Neutrophil (primary cell): ENCODE results near the gene ETV5.
A peak's percentile ranks its signal among the peaks of the same experiment; 100 is the strongest.

ENCODE experiments used
- H3K27ac ChIP-seq: fragments of 200-600 bp; sonication (generic); 2 replicates; pipeline ENCODE4 v1.5.1; 2016; ENCODE audit warnings: mild to moderate bottlenecking, moderate library complexity
- H3K27me3 ChIP-seq: fragments of 200-600 bp; sonication (generic); 2 replicates; pipeline ENCODE4 v1.6.0; 2016; ENCODE audit warnings: mild to moderate bottlenecking
- H3K36me3 ChIP-seq: fragments of 200-600 bp; sonication (generic); 2 replicates; pipeline ENCODE4 v1.5.1; 2017
- H3K4me1 ChIP-seq, 2 experiments: fragments of 200-600 bp in 1 of 2; sonication (generic) in 1 of 2; 1 replicate in 1 of 2; 2 replicates in 1 of 2; pipeline versions ENCODE4 v1.5.1 to v1.6.1; 2013 to 2016; ENCODE audit warnings: low read depth in 1 of 2, low read length in 1 of 2, mild to moderate bottlenecking in 1 of 2, moderate library complexity in 1 of 2; ENCODE audit not compliant: control insufficient read depth in 1 of 2, insufficient read depth in 1 of 2
- H3K4me3 ChIP-seq, 2 experiments: fragments of 200-600 bp in 1 of 2; sonication (generic) in 1 of 2; 1 replicate in 1 of 2; 2 replicates in 1 of 2; pipeline ENCODE4 v1.5.1; 2013 to 2016; ENCODE audit warnings: low read depth in 1 of 2, low read length in 1 of 2, mild to moderate bottlenecking in 1 of 2, moderate library complexity in 1 of 2
- H3K9me3 ChIP-seq: fragments of 200-600 bp; sonication (generic); 2 replicates; pipeline ENCODE4 v1.5.1; 2016
- TF ChIP-seq, protein P1 (sequence below): fragments of 200-600 bp; sonication (generic); IDR thresholded peaks from 2 replicates; pipeline ENCODE4 v1.5.1; 2016; ENCODE audit warnings: antibody characterized with exemption

The ETV5 gene

DNA sequence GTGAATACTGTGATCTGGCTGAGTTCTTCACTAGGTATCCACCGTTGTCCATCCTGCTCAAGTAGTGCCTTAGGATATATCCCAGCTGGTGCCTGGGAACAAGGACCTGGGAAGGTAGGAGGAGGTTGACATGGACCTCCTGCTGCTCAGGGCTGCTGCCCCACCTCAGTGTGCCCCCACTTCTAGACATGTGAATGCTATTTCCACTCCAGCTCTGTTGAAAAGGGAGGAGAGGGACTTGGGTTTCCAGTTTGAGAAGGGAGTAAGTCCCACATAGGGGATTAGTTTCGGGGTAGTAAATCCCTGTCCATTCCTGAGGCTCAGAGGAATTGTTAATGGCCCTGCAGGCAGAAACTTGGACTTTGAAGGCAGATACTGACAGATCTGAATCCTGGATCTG, 32.9 kb upstream of the ETV5 start:
- no peaks in the 10 kb centered on the region for H3K9me3 ChIP-seq
- TF ChIP-seq, protein P1, sequence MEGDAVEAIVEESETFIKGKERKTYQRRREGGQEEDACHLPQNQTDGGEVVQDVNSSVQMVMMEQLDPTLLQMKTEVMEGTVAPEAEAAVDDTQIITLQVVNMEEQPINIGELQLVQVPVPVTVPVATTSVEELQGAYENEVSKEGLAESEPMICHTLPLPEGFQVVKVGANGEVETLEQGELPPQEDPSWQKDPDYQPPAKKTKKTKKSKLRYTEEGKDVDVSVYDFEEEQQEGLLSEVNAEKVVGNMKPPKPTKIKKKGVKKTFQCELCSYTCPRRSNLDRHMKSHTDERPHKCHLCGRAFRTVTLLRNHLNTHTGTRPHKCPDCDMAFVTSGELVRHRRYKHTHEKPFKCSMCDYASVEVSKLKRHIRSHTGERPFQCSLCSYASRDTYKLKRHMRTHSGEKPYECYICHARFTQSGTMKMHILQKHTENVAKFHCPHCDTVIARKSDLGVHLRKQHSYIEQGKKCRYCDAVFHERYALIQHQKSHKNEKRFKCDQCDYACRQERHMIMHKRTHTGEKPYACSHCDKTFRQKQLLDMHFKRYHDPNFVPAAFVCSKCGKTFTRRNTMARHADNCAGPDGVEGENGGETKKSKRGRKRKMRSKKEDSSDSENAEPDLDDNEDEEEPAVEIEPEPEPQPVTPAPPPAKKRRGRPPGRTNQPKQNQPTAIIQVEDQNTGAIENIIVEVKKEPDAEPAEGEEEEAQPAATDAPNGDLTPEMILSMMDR: no peak

DNA sequence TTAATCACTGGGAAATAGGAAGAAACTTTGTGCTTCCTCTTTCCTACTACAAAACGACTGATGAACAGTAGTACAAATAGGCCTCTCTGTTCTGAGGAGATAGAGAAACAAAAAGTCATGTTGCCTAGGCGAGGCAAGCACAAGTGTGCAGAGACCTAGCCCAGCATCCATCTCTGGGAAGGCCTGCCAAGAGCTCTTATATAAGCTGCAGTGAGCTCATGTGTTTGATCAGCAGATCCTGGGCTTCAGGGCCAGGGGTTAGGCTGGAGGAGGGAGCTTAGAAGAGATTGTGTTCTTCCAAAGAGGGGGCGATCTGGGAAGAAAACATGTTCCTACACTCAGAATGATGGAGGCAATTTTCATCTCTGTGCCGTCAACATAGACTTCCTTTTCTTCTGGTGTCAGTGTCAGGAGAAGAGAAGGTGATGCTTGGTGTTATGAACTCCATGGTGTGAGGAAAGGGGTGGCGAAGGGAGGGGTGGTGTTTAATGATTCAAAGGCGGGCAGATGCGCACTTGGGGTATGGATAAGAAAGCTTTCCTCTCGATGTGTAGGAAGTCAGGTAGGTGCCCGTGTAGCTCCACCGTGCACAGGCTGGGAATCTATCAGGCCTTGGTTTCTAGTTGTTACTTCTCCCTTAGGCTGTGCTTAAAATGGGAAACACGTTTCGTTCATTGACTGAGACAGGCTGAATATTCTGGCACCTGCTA, 29.5 kb upstream of the ETV5 start:
- Histone ChIP-seq H3K27ac (peak overlapping the region; percentile 9), H3K9me3 (no peaks in the 10 kb centered on the region), H3K4me3 (no peak overlapping the region), H3K36me3 (peaks cover 4% of the 10 kb centered on the region), H3K27me3 (no peaks in the 10 kb centered on the region), H3K4me1 (no peaks in the 10 kb centered on the region)
- TF ChIP-seq, protein P1: no peak

More for the DNA sequence above, 32.9 kb upstream of the ETV5 start:
- Histone ChIP-seq H3K36me3 (peaks cover 4% of the 10 kb centered on the region), H3K4me1 (peaks cover 5 to 6% of the 10 kb centered on the region in 2 experiments), H3K4me3 (no peak overlapping the region), H3K27ac (no peak overlapping the region), H3K27me3 (no peaks in the 10 kb centered on the region)

DNA sequence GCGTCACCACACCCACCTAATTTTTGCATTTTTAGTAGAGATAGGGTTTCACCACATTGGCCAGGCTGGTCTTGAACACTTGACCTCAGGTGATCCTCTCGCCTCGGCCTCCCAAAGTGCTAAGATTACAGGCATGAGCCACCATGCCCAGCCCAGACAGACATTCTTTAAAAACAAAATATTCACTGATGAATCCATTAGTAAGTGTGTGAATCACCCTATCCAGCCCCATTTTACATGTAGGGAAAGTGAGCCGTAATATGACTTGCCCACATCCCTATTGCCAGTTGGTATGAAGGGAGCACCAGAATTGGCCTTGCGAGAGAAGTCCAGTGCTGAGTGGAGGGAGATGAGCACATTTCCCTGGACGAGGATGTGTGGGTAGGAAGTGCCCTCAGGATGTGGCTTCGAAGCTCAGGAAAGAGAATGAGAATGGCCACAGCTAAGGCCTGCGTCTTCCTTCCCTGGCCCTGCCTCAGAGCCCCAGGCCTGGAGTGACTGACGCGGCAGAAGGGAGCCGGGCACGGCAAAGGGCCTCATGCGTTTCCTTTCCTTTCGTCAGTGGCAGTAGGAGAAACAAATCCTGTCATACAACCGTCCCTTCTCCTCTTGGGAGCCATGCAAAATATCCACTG, 28.3 kb upstream of the ETV5 start:
- no peak overlapping the region for H3K27ac ChIP-seq
- peaks cover 4% of the 10 kb centered on the region for H3K36me3 ChIP-seq
- H3K9me3 ChIP-seq: no peaks in the 10 kb centered on the region
- H3K4me1 ChIP-seq: no peaks in the 10 kb centered on the region
- no peaks in the 10 kb centered on the region for H3K27me3 ChIP-seq
- TF ChIP-seq, protein P1: no peak
- no peak overlapping the region for H3K4me3 ChIP-seq

DNA sequence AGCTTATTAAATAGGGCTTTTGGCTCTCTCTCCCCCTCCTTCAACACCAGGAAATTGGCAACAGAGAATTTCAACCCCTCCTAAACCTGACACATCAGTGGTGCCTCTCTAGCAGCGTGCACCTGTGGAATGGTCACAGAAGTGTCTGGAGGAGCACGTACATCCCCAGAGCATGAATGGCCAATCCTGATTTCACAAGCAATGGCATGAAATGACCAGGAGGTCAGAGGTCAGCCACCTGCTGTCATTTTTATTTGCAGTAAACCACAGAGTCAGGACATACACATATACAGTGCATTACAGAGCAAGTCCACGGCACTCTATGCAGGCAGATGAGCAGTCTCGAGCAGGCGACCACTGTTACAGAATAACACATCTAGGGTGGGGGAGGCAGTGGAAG, 25.1 kb upstream of the ETV5 start:
- H3K27ac ChIP-seq: no peak overlapping the region
- H3K9me3 ChIP-seq: no peaks in the 10 kb centered on the region
- H3K36me3 ChIP-seq: no peaks in the 10 kb centered on the region
- no peaks in the 10 kb centered on the region for H3K27me3 ChIP-seq
- no peaks in the 10 kb centered on the region for H3K4me1 ChIP-seq
- no peak overlapping the region for H3K4me3 ChIP-seq
- TF ChIP-seq, protein P1: no peak

DNA sequence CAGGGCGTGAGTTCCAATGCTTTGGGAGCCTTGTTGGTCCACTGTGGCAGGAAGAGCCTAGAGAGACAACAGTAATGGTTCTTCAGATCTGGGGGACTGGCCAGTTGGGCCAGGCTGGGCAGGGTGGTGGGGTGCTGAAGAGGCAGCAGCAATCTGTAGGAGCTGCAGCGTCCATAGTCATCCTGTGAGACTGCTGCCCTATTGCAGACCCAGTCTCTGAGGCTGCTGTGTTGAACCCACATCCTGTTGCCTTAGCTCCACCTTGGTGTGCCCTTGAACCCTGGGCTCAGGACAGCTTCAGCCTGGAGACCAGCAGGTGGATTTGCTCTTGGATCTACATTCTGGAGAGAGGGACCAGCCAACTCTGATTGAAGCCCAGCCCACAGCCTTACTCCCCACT, 23.6 kb upstream of the ETV5 start:
- no peak overlapping the region for H3K27ac ChIP-seq

More for the DNA sequence above, 23.6 kb upstream of the ETV5 start:
- no peak overlapping the region for H3K4me3 ChIP-seq
- no peaks in the 10 kb centered on the region for H3K9me3 ChIP-seq
- H3K4me1 ChIP-seq: no peaks in the 10 kb centered on the region
- H3K36me3 ChIP-seq: no peaks in the 10 kb centered on the region
- no peaks in the 10 kb centered on the region for H3K27me3 ChIP-seq
- TF ChIP-seq, protein P1: no peak
